Endodermal cell (in vitro differentiated cells): ENCODE measurements around the gene PON3. TPM values are rescaled to one million over a fixed set of nuclear protein-coding genes. Genes with fewer than 3 reads are reported as not detected.

Source experiments
- DNase-seq: peaks from one replicate; pipeline ENCODE4 v3.0.0-alpha.2; 2017
- H3K27ac ChIP-seq: 2 replicates; pipeline ENCODE4 v1.5.1; 2013; ENCODE audit warnings: mild to moderate bottlenecking, low read depth, low read length, moderate library complexity
- H3K27me3 ChIP-seq: 2 replicates; pipeline ENCODE4 v1.6.1; 2013; ENCODE audit warnings: mild to moderate bottlenecking, low read length, moderate library complexity; ENCODE audit not compliant: insufficient read depth, control insufficient read depth, poor library complexity, severe bottlenecking
- H3K36me3 ChIP-seq: 2 replicates; pipeline ENCODE4 v1.7.0; 2013; ENCODE audit warnings: mild to moderate bottlenecking, low read length, moderate library complexity; ENCODE audit not compliant: control insufficient read depth, insufficient read depth
- H3K4me1 ChIP-seq: one replicate; pipeline ENCODE4 v1.7.0; 2013; ENCODE audit warnings: low read length; ENCODE audit not compliant: control insufficient read depth, insufficient read depth
- H3K4me3 ChIP-seq: 2 replicates; pipeline ENCODE4 v1.5.1; 2013; ENCODE audit warnings: mild to moderate bottlenecking, low read length, moderate library complexity
- H3K9ac ChIP-seq: 2 replicates; pipeline ENCODE4 v1.6.1; 2013; ENCODE audit warnings: mild to moderate bottlenecking, low read length, moderate library complexity; ENCODE audit not compliant: poor library complexity, severe bottlenecking; ENCODE audit errors: extremely low read depth
- H3K9me3 ChIP-seq: 2 replicates; pipeline ENCODE4 v1.6.1; 2013; ENCODE audit warnings: mild to moderate bottlenecking, low read length, moderate library complexity; ENCODE audit not compliant: control insufficient read depth
- H3K27ac Mint-ChIP-seq: 2 replicates; pipeline ENCODE4 v1.8.0; 2020; ENCODE audit warnings: mixed read lengths
- H3K27me3 Mint-ChIP-seq: 2 replicates; pipeline ENCODE4 v1.8.0; 2021; ENCODE audit warnings: mild to moderate bottlenecking, mixed read lengths; ENCODE audit not compliant: insufficient read depth
- H3K36me3 Mint-ChIP-seq: 2 replicates; pipeline ENCODE4 v1.8.0; 2020; ENCODE audit warnings: low read depth, mixed read lengths
- H3K4me1 Mint-ChIP-seq: 2 replicates; pipeline ENCODE4 v1.8.0; 2020; ENCODE audit warnings: mixed read lengths
- H3K4me3 Mint-ChIP-seq: 2 replicates; pipeline ENCODE4 v1.8.0; 2020; ENCODE audit warnings: mild to moderate bottlenecking, moderate library complexity, mixed read lengths
- H3K9me3 Mint-ChIP-seq: 2 replicates; pipeline ENCODE4 v1.8.0; 2020; ENCODE audit warnings: mild to moderate bottlenecking, mixed read lengths
- WGBS, 2 experiments: methylation state at CpG; one replicate each; pipeline versions ENCODE4 v1.1.5 to v1.1.7; 2013; ENCODE audit warnings: missing lambda C conversion rate in 2 of 2, mixed read lengths in 1 of 2; ENCODE audit not compliant: insufficient coverage in 1 of 2, insufficient read length in 1 of 2; 5-methylcytosine and 5-hydroxymethylcytosine counted together
- total RNA-seq, 2 donors: library from RNA; stranded (reverse); fragmentation: NEBNext Ultra II Directional in 1 of 2; extraction: Animal tissue kit (Norgen Biotek cat#: 25700) in 1 of 2; gene quantifications; 2 replicates in 1 of 2; 3 replicates in 1 of 2; pipeline ENCODE4 v1.2.1, GENCODE V29; 2021
- TF ChIP-seq, protein P1 (sequence below): fragments of 200-600 bp; sonication (generic); conservative IDR thresholded peaks from 2 replicates; pipeline ENCODE4 v1.5.0; 2021; ENCODE audit warnings: antibody characterized with exemption, mild to moderate bottlenecking

PON3 gene
- total RNA-seq, 2 donors from 2014 or later: 0.55 TPM; not detected in 1

- no peak overlapping the region for H3K4me3 ChIP-seq
- 100% methylated on average over 1 of the region's 1 CpG; no CpG with 5 or more reads in 1 of the 2 experiments for WGBS, 2 experiments
- no peak overlapping the region for H3K27ac ChIP-seq
- no peaks in the 10 kb centered on the region for H3K9me3 ChIP-seq
- TF ChIP-seq, protein P1, sequence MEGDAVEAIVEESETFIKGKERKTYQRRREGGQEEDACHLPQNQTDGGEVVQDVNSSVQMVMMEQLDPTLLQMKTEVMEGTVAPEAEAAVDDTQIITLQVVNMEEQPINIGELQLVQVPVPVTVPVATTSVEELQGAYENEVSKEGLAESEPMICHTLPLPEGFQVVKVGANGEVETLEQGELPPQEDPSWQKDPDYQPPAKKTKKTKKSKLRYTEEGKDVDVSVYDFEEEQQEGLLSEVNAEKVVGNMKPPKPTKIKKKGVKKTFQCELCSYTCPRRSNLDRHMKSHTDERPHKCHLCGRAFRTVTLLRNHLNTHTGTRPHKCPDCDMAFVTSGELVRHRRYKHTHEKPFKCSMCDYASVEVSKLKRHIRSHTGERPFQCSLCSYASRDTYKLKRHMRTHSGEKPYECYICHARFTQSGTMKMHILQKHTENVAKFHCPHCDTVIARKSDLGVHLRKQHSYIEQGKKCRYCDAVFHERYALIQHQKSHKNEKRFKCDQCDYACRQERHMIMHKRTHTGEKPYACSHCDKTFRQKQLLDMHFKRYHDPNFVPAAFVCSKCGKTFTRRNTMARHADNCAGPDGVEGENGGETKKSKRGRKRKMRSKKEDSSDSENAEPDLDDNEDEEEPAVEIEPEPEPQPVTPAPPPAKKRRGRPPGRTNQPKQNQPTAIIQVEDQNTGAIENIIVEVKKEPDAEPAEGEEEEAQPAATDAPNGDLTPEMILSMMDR: no peak
- no peak for DNase-seq
- Mint-ChIP-seq H3K27ac (no peak overlapping the region), H3K36me3 (no peaks in the 10 kb centered on the region), H3K9me3 (no peaks in the 10 kb centered on the region), H3K4me1 (no peaks in the 10 kb centered on the region), H3K4me3 (no peak overlapping the region), H3K27me3 (peaks cover 17% of the 10 kb centered on the region)
- no peak overlapping the region for H3K9ac ChIP-seq
- no peaks in the 10 kb centered on the region for H3K36me3 ChIP-seq
- no peaks in the 10 kb centered on the region for H3K4me1 ChIP-seq
- no peaks in the 10 kb centered on the region for H3K27me3 ChIP-seq
These were observed 76.6 kb downstream of the PON3 start for GRCh38 chr7:95319570-95319969.

DNA sequence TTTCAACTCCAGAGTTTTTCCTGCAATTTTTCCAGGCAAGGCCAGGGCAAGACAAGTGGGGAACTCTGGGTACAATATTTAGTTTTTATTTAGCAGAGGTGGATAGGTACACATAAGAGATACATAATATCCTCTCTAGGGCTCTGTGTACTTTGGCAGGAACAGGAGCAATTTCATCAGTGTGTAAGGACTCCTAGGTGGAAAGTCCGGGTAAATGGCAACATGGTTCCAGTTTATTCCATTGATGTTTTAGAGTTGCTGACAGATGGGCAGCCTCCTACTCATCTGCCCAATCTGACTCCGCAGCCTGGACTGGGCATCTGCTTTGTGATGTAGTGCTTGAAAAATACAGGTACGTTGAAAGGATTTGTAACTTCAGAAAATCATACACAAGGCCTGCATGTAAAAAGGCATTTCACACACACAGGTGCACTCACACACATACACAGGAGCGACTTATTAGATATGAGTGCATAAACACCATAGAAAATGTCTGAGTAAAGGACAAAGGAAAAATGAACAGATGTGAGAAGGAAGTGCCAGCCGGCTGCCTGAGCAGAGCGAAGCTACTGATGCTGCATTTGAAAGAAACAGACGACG lies 77.6 kb downstream of the PON3 start:
- Histone ChIP-seq H3K9ac (no peak overlapping the region), H3K9me3 (no peaks in the 10 kb centered on the region), H3K27ac (peak overlapping the region; percentile 8), H3K4me3 (no peak overlapping the region), H3K27me3 (no peaks in the 10 kb centered on the region), H3K4me1 (no peaks in the 10 kb centered on the region), H3K36me3 (no peaks in the 10 kb centered on the region)
- Mint-ChIP-seq H3K36me3 (no peaks in the 10 kb centered on the region), H3K9me3 (no peaks in the 10 kb centered on the region), H3K27me3 (peaks cover 7% of the 10 kb centered on the region), H3K4me3 (no peak overlapping the region), H3K4me1 (no peaks in the 10 kb centered on the region), H3K27ac (no peak overlapping the region)
- DNase-seq: no peak
- TF ChIP-seq, protein P1: no peak
- WGBS, 2 experiments: 93 to 100% methylated on average over 1 to 6 of the region's 8 CpGs

DNA sequence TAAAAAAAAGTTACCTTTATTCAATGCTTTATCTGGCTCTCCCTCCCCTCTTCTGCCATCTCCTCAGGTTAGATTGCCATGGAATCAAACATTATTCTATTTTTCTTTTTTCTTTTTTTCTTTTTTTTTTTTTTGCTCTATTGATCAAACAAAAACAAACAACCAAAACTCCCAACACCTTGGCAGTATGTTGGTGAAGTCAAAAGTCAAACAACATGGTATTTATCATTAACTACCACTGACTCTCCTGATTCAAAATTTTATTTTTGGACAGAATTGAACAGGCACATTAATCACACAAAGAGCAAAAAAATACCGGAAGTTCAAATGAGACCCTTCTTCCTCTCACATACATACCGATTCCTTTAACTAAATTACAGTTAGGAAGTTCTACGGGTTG lies 78.2 kb downstream of the PON3 start:
- no peaks in the 10 kb centered on the region for H3K4me1 ChIP-seq
- H3K36me3 Mint-ChIP-seq: no peaks in the 10 kb centered on the region
- H3K27me3 Mint-ChIP-seq: peaks cover 3% of the 10 kb centered on the region
- 96% methylated on average over 3 of the region's 3 CpGs; no CpG with 5 or more reads in 1 of the 2 experiments for WGBS, 2 experiments
- H3K4me3 Mint-ChIP-seq: no peak overlapping the region
- no peaks in the 10 kb centered on the region for H3K36me3 ChIP-seq
- H3K9ac ChIP-seq: no peak overlapping the region
- no peaks in the 10 kb centered on the region for H3K4me1 Mint-ChIP-seq
- H3K27me3 ChIP-seq: no peaks in the 10 kb centered on the region
- no peaks in the 10 kb centered on the region for H3K9me3 ChIP-seq
- no peak for DNase-seq
- no peak overlapping the region for H3K27ac Mint-ChIP-seq
- H3K4me3 ChIP-seq: no peak overlapping the region
- no peaks in the 10 kb centered on the region for H3K9me3 Mint-ChIP-seq
- TF ChIP-seq, protein P1: no peak
- peak overlapping the region; percentile 8 for H3K27ac ChIP-seq
